SH-SY5Y (cell line): ENCODE data around the gene LRRK1.

ENCODE experiments used
- GATA2 ChIP-seq: IDR thresholded peaks from 2 replicates; pipeline ENCODE4 v1.6.1; 2011; ENCODE audit warnings: mild to moderate bottlenecking, low read depth, low read length
- GATA3 ChIP-seq: IDR thresholded peaks from 2 replicates; pipeline ENCODE4 v1.6.1; 2011; ENCODE audit warnings: low read depth, mild to moderate bottlenecking, low read length, moderate library complexity

Gene LRRK1

DNA sequence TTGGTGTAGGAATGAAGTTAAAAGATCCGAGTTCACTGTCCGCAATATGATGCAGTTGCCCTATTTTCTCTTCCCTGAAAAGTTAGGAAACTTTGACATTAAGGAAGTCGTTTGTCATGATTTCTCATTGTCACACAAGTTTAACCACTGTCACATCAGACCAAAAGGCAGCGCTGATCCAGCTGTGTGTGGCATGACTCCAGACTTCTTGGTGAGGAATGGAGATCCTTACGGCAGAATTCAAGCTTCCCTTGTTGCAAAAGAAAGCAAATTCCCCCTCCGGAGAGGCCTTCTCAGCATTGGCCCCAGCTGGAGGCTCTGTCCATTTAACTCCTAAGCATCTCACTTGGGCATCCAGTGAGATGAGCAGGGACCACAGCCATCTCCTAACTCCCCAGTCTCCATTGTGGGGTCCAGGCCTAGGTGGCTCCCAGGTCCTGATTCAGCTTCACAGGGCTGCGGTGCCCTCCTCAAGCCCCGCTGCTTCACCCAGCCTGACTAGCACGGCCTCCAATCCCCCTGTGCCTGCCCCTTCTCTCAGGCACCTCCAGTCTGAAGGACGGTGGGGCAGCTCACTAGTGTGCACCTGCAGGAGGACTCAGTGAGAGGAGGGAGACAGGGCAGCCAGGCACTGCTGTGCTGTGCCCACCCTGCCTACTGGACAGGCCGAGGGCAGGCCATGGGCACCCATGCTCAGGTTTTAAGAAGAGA is 173.2 kb downstream of the LRRK1 start:
- TF ChIP-seq GATA3 = no peak
- TF ChIP-seq GATA2 = no peak

DNA sequence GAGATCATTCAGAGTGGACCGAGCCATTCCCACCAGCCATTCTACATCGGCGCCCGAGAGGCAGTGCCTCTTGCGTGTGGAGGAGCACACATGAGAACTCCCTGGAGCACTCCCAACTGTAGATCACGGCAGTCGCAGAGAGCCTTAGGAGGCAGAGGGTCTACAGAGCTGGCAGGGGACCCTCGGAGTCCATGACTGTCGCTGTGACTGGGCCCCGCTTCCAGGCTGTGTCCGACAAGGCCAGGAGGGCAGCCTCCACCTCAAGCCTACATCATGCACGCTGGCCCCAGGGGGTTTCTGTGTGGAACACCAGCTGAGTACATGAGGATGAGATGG is 173.7 kb downstream of the LRRK1 start:
- TF ChIP-seq GATA3 (no peak), GATA2 (no peak)

DNA sequence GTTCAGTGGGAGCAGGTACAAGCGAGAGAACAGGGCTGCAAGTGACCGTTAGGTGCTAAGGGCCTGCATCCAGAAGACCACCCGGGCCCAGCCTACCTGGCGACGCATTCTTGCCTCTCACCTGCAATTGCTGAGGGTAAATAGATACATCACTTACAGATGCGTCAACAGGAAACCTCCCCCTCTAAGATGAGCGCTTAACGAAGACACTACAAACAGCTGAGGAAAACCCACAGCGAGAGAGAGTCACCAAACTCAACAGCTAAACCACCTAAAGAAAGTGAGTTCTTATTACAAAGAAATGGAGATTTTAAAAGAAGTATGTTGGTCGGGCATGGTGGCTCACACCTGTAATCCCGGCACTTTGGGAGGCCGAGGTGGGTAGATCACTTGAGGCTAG is 174.8 kb downstream of the LRRK1 start:
- TF ChIP-seq GATA2 (no peak), GATA3 (no peak)

DNA sequence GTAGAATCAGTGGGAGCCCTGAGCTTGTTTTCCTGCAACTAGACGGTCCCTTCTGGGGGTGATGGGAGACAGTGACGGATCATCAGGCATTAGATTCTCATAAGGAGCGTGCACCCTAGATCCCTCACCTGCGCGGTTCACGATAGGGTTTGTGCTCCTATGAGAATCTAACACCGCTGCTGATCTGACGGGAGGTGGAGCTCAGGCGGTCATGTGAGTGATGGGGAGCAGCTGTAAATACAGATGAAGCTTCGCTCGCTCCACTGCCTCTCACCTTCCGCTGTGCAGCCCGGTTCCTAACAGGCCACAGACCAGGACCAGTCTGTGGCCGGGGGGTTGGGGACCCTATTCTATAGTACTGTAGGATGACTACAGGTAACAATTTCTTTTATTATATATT is 178.0 kb downstream of the LRRK1 start:
- TF ChIP-seq GATA2 (no peak), GATA3 (no peak)

DNA sequence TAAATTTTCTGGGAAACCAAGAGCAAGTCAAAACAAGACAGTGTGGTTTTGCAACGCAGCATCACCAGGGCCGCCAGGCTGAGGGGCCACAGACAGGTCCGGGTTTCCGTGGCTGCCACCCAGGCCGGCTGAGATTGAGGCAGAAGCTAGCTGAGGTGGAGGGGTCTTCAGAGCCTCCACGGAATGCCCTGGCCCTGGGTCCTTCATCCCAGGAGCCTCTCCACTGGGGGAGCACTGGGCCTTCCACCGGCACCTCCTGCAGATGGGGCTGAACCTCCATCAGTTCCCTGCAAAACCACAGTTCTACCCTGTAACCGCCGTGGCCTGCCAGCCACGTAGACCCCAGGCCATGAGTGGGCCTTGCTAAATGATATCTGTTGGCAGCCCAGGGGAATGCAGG is 180.0 kb downstream of the LRRK1 start:
- no peak for TF ChIP-seq GATA2
- TF ChIP-seq GATA3 = no peak

DNA sequence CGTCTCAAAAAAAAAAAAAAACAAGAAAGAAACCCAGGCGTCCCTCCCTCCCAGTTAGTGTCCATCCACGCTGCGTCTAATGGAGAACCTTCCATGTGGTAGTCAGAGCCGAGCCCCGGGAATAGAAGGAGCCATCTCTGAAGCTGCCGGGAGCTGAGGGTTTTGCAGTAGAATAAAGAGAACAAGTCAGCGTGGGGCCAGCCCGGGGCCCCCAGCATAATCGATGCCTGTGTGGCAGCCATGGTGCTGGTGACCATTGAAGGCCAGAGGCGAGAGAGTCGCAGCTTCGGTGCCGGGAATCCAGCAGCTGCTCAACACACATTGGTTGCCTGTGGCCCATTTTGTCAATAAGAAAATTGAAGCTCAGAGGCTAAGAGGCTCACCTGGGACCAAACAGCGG is 181.0 kb downstream of the LRRK1 start:
- TF ChIP-seq GATA2 (no peak), GATA3 (no peak)

DNA sequence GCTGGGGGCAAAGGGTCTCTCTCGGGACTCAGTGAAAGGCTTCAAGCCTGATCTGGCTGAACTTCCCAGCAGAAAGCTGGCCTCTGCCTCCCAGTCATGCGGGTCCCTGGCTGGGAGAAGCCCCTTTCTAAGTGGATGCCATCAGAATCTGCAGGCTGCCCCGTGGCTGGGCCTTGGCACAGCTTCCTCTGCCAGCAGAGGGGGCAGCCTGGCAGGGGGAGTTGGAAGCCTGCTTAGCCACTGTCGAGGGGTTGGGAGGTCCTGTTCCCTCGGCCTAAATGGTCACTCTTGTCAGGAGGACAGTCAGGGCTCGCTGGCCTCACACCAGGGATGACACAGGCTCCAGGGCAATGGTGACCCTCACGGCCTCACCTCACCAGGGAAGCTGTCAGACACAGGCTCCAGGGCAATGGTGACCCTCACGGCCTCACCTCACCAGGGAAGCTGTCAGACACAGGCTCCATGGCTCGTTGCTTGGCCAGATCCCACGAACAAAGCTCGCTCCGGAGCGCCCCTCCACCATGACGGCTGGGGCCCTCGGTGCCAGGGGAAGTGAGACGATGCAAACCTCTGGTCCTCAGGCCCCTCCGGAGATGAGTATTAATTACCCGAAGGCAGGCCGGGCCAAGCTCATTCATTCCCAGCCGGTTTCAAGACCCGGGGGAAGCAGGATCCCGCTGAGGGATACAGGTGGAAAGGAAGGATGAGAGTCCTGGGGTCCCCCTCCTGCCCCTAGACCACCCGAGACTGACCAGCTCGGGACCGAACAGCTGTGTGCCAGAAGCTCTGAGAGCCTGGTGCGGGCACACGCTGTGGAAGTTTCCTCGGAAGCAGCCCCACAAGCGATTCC is 181.7 kb downstream of the LRRK1 start:
- no peak for TF ChIP-seq GATA3
- TF ChIP-seq GATA2 = no peak

DNA sequence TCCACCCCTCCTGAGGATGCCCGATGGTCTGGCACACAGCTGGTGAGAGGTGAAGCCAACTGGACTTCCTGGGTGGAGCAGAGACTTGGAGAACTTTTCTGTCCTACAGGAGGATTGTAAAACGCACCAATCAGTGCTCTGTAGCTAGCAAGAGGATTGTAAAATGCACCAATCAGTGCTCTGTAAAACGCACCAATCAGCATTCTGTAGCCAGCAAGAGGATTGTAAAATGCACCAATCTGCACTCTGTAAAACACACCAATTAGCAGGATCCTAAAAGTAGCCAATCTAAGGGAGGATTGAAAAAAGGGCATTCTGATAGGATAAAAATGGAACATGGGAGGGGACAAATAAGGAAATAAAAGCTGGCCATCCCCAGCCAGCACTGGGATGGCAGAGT is 182.5 kb downstream of the LRRK1 start:
- TF ChIP-seq GATA3 = no peak
- TF ChIP-seq GATA2 = no peak

DNA sequence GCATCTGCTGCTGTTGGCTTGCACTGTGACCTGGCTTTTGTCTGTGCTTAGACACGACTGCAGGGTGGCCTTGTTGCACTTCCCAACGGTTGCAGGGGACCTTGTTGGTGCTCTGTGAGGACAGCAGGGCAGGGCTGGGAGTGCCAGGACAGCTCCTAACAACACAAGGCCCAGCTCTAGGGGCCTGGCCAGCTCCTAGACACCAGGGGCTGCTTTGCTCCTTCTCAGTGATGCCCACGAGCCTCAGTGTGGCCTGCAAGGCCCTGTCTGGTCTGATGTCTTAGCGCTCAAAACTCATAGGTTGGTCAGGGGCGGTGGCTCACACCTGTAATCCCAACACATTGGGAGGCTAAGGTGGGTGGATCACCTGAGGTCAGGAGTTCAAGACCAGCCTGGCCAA is 183.6 kb downstream of the LRRK1 start:
- TF ChIP-seq GATA2 (no peak), GATA3 (no peak)

DNA sequence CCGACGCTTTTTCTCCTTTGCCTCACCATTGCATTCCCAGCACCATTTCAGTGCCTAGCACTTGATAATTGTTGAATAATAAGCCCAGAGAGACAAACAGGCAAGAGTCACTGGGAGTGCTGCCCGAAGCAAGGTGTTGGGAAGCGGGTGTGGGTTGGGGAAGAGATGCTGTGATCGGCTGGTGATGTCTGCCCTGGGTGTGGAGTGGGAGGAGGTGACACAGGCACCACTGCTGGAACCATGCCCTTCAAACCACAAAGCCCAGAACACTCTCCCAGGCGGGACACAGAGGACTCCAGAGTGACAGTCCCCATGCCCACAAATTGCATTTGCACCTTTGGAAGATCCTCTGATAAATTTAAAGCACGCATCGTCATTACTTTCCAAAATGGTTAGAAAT is 184.4 kb downstream of the LRRK1 start:
- TF ChIP-seq GATA2 = no peak
- TF ChIP-seq GATA3 = no peak

DNA sequence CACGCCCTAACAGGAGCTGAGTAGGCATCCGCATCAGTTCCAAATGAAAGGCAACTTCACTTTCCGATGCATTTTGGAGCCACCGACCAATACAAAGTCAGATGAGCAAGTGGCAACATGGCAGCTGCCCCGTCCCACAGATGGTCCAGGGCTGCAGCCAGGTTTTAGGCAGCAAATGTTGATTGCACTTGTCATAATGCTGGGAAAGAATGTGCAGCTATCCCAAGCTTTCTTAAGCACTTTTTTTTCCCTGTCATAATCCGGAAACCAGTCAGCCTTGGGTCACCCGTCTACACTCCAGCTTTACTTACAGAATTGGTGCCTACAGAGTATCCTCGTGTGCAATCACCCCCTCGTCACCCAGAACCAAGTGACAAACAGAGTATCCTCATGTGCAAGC is 185.0 kb downstream of the LRRK1 start:
- no peak for TF ChIP-seq GATA2
- TF ChIP-seq GATA3 = no peak

DNA sequence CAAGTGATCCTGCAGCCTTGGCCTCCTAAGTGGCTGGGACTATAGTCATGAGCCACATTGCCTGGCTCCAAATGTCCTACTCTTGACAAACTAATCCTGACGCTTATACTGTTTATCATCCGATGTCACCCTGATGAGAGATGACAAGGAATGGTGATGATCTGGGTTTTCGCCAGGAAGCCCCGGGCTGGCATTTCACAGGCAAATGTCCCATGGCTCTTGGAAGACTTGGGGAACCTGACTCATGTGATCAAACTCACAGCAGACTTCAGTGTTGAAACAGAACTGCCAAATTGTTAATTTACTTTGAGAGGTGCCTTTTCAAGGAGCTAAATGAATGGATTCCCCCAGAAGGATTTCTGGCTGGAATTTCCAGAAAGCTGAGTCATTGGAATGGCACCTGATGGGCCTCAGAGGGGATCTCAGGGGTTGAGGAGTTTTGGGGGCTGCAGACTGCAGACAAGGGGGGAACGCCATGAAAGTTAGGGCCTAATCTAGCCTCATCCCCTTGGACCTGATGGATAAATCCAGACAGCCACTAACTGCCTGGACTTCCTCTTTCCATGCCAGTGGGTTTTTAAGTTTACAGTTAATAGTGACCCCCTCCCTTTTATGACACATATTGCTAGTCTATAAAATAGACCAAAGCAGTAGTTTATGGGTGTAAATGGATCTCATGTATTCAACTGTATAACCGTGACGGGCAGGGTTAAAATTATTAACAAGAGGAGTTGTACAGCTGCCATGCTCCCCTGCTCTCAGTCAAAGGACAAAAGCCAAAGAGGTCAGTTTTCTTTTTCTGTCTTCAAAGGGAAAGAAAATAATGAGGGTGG is 186.1 kb downstream of the LRRK1 start:
- TF ChIP-seq GATA3 (no peak), GATA2 (no peak)

DNA sequence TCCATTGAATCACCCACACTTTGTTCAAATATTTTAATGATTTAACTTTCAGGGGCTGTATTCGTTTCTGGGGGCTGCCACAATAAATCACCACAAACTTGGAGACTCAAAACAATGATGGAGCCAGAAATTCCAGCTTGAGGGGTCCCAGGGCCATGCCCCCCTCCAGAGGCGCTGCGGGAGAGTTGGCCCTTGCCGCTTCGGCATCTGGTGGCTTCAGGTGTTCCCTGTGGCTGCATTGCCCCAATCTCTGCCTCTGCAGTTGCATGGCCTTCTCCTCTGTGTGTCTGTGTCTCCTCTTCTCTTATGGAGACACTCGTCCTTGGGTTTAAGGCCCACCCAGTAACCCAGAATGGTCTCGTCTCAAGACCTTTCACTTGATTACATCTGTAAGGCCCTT is 187.9 kb downstream of the LRRK1 start:
- TF ChIP-seq GATA2 (no peak), GATA3 (no peak)
